CMK (cell line): ENCODE measurements around the gene CENPN.

Experiments used
- DNase-seq: peaks from one replicate; pipeline ENCODE4 v3.0.0-alpha.2; 2010; ENCODE audit warnings: low read depth

CENPN gene, protein sequence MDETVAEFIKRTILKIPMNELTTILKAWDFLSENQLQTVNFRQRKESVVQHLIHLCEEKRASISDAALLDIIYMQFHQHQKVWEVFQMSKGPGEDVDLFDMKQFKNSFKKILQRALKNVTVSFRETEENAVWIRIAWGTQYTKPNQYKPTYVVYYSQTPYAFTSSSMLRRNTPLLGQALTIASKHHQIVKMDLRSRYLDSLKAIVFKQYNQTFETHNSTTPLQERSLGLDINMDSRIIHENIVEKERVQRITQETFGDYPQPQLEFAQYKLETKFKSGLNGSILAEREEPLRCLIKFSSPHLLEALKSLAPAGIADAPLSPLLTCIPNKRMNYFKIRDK

DNA sequence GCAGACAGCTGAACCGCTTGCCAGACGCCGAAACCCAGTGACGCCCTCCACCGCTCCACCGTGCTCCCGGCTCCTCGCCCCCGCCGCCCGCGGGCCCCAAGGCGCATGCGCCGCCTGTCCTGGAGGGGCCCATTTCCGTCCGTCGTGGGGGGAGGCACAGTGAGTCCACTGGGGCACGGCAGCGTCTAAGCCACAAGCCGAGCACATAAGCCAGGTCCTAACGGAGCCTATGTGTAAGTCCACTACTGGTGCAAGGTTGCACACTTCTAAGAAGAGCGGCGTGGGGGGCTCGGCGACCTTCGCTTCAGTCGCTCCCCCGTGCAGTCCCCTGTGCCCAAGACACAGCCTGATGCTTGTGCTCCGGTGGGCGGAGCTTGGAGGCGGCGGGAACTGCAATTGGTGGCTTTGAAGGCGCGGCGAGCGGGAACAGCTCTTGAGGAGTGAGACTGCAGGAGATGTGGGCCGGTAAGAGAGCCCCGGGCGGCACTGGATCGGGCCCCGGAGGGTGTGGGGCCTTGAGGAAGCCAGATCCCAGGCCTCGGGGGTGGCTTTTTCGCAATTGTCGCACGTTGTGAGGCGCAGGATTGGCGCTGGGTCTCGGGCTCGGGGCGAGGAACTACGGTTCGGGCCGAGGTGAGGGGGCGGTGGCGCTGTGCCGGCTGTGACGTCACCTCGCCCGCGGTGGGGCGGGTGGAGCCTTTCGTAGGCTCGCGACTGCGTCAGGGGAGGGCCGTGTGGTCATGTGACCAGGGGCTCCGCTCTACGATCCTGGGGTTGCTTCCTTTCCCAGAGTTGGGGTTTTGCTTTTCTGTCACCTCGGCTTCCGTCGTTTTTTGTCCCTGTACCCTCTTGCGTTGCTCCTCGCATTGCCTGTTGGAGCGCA, at the start of gene CENPN, which contains the start of gene CMC2:
Gene CENPN, plus strand, starts transcription at position 402 of the 883 bp plus-strand sequence. CDS start 4,726 bp downstream, outside the sequence.
Gene CMC2, minus strand, starts transcription at position 73 of the 883 bp plus-strand sequence. CDS start 9,491 bp downstream, outside the sequence.
- peak; percentile 93 for DNase-seq

- DNase-seq: no peak
Observed at GRCh38 chr16:80958284-80958683, 48.7 kb upstream of the CENPN start.

DNA sequence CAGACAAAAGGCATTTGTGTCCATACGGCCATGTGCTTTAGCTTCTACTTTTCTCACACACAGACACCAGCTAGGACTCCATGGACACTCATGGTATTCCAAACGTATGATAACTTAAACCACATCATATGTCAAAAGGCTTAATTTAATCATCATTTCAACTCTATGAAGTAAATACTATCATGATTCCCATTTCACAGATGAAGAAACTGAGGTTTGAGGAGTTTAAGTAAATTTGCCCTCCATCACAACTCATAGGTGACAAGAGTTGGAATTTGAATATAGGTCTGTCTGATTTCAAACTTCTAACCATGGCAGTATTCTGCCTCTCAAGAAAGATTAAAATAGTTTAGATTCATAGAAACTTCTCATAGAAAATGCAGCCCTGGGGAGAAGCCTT, 44.1 kb upstream of the CENPN start:
- DNase-seq: no peak

- DNase-seq: no peak
Observed at GRCh38 chr16:80964351-80964750, 42.7 kb upstream of the CENPN start.

GRCh38 chr16:80966617-80967016, 40.4 kb upstream of the CENPN start:
- DNase-seq: no peak

DNA sequence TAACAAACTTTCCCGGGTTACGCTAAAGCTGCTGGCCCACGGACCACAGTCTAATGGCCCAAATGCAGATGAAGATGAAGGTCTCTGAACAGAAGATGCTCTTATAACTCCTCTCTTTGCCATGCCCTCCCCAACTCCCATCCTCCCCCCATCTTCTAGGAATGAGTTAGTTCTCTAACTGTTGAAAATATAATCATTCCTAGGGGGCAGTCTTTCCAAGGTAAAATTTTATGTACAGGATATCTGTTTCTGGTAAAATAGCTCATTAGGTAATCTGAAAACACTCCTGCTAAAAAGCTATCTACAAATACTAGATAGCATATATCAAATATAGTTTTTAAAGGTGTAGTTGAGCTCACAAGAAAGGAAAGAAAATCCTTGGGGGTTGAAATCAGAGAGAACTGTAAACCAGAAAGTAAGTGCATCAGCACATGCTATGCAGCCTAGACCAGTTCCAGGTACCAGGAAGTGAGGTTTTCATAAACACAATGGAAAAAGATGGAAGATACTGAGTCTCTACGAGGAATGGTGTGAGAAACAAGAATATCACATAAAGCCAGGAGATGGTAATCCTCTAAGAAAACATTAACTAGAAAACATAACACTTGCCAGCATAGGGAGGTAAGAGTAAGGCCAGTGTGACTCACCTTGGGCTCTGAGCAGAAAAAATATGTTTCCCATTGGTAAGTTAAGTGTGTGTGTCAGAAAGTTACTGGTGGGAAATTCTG, 38.5 kb upstream of the CENPN start:
- no peak for DNase-seq

- DNase-seq: no peak
Observed at GRCh38 chr16:80969114-80969484, 37.9 kb upstream of the CENPN start.

- DNase-seq: no peak
Observed at GRCh38 chr16:80971819-80972218, 35.2 kb upstream of the CENPN start.

GRCh38 chr16:80972611-80973010, 34.4 kb upstream of the CENPN start:
- no peak for DNase-seq

DNA sequence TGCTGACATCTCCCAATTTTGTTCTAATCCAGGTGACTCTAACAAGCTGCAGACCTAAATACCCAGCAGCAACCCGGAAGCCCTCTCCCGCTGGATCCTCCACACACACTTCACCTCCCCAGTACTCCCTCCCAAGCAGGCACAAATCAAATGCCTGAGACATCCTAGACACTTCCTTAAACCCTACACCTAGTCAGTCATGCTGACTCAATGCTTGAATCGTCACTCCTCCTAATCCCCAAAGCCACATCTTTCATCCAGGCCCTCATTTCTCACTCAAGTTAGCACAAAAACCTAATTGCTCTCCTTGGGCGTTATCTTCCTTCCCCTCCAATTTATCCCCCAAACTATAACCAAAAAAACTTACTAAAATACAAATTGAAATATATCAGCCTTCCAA, 33.0 kb upstream of the CENPN start:
- no peak for DNase-seq

GRCh38 chr16:80974649-80975376, 32.2 kb upstream of the CENPN start:
- no peak for DNase-seq

- no peak for DNase-seq
Observed at GRCh38 chr16:80976946-80977345, 30.1 kb upstream of the CENPN start.

- no peak for DNase-seq
Observed at GRCh38 chr16:80981103-80981502, 25.9 kb upstream of the CENPN start.

DNA sequence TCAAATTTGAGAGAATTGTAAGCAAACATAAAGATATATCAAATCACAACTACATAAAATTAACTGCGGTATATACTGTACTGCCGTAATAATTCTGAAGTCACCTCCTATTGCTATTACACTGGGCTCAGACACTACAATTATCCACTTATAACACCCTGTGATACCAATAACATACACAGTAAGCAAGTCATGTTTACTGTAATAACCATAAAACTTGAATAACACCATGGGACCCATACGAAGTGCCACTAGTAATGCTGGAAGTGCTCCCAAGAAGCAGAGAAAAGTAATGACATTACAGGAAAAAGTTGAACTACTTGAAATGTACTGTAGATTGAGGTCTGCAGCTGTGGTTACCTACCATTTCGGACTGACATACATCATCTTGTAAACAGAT, 24.4 kb upstream of the CENPN start:
- no peak for DNase-seq

GRCh38 chr16:80984124-80984892, 22.7 kb upstream of the CENPN start:
- no peak for DNase-seq

- no peak for DNase-seq
Observed at GRCh38 chr16:80985611-80986010, 21.4 kb upstream of the CENPN start.

- DNase-seq: no peak
Observed at GRCh38 chr16:80986557-80986956, 20.5 kb upstream of the CENPN start.

DNA sequence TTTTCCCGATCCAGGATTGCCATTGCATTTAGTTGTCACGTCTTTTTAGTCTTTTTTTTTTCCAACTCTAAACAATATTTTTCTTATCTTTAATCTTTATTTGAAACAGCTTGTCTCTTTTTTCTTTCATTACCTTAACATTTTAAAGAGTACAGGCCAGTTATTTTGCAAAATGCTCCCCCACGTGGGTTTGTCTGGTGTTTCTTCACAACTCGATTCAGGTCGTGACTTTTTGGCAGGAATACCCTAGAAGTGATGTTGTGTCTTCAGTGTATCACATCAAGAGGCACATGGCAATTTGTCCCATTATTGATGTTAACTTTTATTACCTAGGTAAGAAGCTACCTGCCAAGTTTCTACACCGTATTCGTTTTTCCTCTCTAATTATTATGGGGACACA, 18.3 kb upstream of the CENPN start:
- no peak for DNase-seq

GRCh38 chr16:80989801-80990200, 17.2 kb upstream of the CENPN start:
- DNase-seq: no peak

GRCh38 chr16:80990577-80990976, 16.4 kb upstream of the CENPN start:
- DNase-seq: no peak

DNA sequence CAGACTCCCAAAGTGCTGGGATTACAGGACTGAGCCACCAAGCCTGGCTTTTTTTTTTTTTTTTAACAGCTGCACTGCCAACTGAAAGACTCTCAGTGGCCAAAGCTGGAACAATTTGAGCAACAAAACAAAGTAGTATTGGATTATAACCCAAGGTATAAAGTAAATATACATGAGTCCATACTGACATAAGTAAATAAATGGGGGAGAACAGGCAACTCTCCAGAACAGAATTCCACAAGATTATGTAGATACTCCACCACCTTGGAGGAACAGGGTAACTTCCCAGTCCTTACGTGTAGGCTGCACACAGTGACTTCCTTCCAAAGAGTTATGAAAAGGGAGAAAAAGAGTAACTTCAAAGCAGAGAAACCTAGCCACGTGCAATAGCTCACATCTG, 16.0 kb upstream of the CENPN start:
- DNase-seq: no peak
